OCI-M2 (cell line): ENCODE results near the gene HAX1.

Experiments used
- DNase-seq: peaks from one replicate; lab custom pipeline; 2025; ENCODE audit not compliant: unreplicated experiment; lab: John Stamatoyannopoulos, UW

HAX1 gene

DNA sequence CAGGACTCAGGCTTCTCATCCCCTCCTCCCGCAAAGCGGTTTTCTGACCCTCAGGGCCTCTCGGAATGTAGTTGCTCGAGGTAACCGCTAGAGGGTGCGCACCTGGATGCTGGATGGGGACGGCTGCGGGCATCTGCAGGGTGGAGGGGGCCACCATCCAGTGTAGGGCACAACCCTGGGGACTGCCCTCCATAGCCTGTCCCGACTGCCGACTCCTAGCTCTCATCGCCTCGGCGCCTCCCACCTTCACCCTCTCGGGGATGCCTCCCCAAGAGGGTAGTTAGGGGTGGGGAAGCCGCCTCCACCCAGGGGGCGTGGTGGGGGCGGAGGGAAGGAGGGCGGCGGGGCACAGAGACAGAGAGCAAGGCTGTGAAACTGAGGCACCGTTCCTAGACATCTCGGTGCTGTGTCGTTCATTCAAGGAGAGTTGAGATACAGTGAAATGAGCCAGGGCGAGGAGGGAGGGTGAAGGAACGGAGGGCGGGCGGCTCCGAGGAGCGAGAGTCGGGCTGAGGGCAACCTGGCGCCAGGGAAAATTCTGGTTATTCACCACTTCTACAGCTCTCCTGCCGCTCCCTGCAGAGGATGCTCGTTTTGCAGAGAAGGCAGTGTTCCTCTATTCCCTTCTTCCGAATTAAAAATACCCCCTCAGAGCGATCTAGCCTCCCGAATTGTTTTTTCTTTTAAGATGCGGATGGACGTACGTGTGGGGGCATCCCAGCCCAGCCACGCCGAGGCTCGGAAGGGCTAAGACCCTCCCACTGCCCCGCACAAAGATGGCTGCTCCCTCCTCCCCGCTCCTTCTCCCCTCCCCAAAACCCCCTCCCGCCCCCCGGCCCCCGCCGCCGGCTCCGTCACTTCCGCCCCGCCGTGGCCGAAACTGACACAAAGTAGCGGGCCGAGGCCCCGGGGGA, 52.5 kb downstream of the HAX1 start, which contains the start of gene ATP8B2:
Gene ATP8B2 (plus strand): TSS at position 857 of the 914 bp plus-strand sequence. CDS start 2,617 bp downstream, outside the sequence.
- no peak for DNase-seq
